ENCODE results near the gene BEST3. TPM values are rescaled to one million over a fixed set of nuclear protein-coding genes. Genes with fewer than 3 reads are reported as not detected.

The BEST3 gene
- total RNA-seq, 2 experiments from 2014 or later: not detected

Other genes starting within 250 kb of the BEST3 start
- 10 to 100 TPM; 31.1 to 32.4 TPM for gene FRS2, start 228.9 kb downstream of the BEST3 start, total RNA-seq
- 100 to 1,000 TPM; 211 to 220 TPM for gene CCT2, start 113.8 kb downstream of the BEST3 start, total RNA-seq
- not detected for gene LRRC10, start 88.4 kb downstream of the BEST3 start, total RNA-seq
- 10 to 100 TPM; 14.8 to 15.1 TPM for gene RAB3IP, start 39.6 kb upstream of the BEST3 start, total RNA-seq
- gene MYRFL, start 125.9 kb upstream of the BEST3 start, total RNA-seq: not detected

Measured in CD8-positive, alpha-beta T cell (primary cell).